Spleen (tissue), 11 donors: ENCODE measurements around the gene SLC1A5. TPM values are rescaled to one million over a fixed set of nuclear protein-coding genes. Genes with fewer than 3 reads are reported as not detected.
"Not testable (repeated sequence)": the region's sequence is repeated elsewhere in the genome, so short reads cannot be mapped to it uniquely, and the experiment has no call there.

Experiments used
- DNase-seq: peaks from one replicate; pipeline ENCODE4 v3.0.0-alpha.2; 2020
- H3K27ac ChIP-seq, 8 donors: fragments of 200-600 bp; sonication (generic) in 7 of 8; 1 replicate in 4 of 8; 2 replicates in 4 of 8; pipeline versions ENCODE4 v1.5.0 to v1.8.0; 2016 to 2021; ENCODE audit warnings: inconsistent platforms in 4 of 8, mild to moderate bottlenecking in 4 of 8, moderate library complexity in 1 of 8
- H3K27me3 ChIP-seq, 7 donors: fragments of 200-600 bp; sonication (generic) in 6 of 7; replicated peaks in 1 of 7; 1 replicate in 4 of 7; 2 replicates in 3 of 7; pipeline versions ENCODE4 v1.5.0 to v1.8.0; 2016 to 2021; ENCODE audit warnings: inconsistent platforms in 3 of 7, mild to moderate bottlenecking in 1 of 7
- H3K36me3 ChIP-seq, 6 donors: fragments of 200-600 bp; sonication (generic) in 5 of 6; 1 replicate in 4 of 6; 2 replicates in 2 of 6; pipeline versions ENCODE4 v1.5.0 to v1.8.0; 2016 to 2021; ENCODE audit warnings: inconsistent platforms in 2 of 6
- H3K4me1 ChIP-seq, 6 donors: fragments of 200-600 bp; sonication (generic) in 5 of 6; 1 replicate in 3 of 6; 2 replicates in 3 of 6; pipeline versions ENCODE4 v1.5.0 to v1.8.0; 2016 to 2021; ENCODE audit warnings: inconsistent platforms in 3 of 6
- H3K4me3 ChIP-seq, 8 donors: fragments of 200-600 bp; sonication (generic) in 7 of 8; 1 replicate in 4 of 8; 2 replicates in 4 of 8; pipeline versions ENCODE4 v1.5.0 to v1.8.0; 2016 to 2021; ENCODE audit warnings: inconsistent platforms in 4 of 8, mild to moderate bottlenecking in 4 of 8, moderate library complexity in 2 of 8
- H3K9me3 ChIP-seq, 8 donors: fragments of 200-600 bp; sonication (generic) in 7 of 8; 1 replicate in 4 of 8; 2 replicates in 4 of 8; pipeline versions ENCODE4 v1.5.0 to v1.8.0; 2016 to 2021; ENCODE audit warnings: inconsistent platforms in 4 of 8
- POLR2A ChIP-seq, 3 donors: fragments of 450-650 bp; IDR thresholded peaks; one replicate each; pipeline ENCODE4 v1.5.1; 2017; ENCODE audit warnings: antibody characterized with exemption in 3 of 3, mild to moderate bottlenecking in 1 of 3
- POLR2AphosphoS5 ChIP-seq, 3 donors: sonication (generic); formaldehyde crosslinking; IDR thresholded peaks; one replicate each; pipeline ENCODE4 v1.5.1; 2017; ENCODE audit warnings: antibody characterized with exemption in 3 of 3
- WGBS, 5 donors: extraction: QIAGEN DNeasy Blood & Tissue Kit in 3 of 5; methylation state at CpG; one replicate each; pipeline versions ENCODE4 v1.1.5 to v1.1.7; 2013 to 2018; 5-methylcytosine and 5-hydroxymethylcytosine counted together
- intact Hi-C: fragments of 100-400 bp; cut with DNase I; formaldehyde crosslinking; loops from one replicate; pipeline ENCODE4 v1.15.0; 2023; ENCODE audit warnings: low total_unique reads
- polyA plus RNA-seq, 3 donors: library from polyadenylated mRNA; stranded (reverse); fragments of 200-250 nt; gene quantifications; one replicate each; pipeline ENCODE4 v1.2.1, GENCODE V29; 2013
- total RNA-seq, 7 donors: library from RNA; depleted of rRNA in 3 of 7; stranded (reverse); fragments of >200 nt in 3 of 7; fragmentation: NEBNext Ultra II Directional in 4 of 7; extraction: Animal tissue kit (Norgen Biotek cat#: 25700) in 4 of 7; gene quantifications; one replicate each; pipeline versions ENCODE4 v1.1.0 to v1.2.1, GENCODE V29; 2016 to 2021
- TF ChIP-seq, protein P1 (sequence below), 11 experiments: fragments of 200-600 bp in 7 of 11; fragments of 450-650 bp in 4 of 11; sonication (generic) in 4 of 11; IDR thresholded peaks in 8 of 11; conservative IDR thresholded peaks in 3 of 11; 1 replicate in 7 of 11; 2 replicates in 4 of 11; pipeline versions ENCODE4 v1.4.0 to v1.8.0; 2016 to 2021; ENCODE audit warnings: antibody characterized with exemption in 11 of 11, inconsistent platforms in 4 of 11, mild to moderate bottlenecking in 1 of 11
- donor health status: healthy with polysubstance abuse.
- donor health status: DM: no; HTN: no; CAD: no; lungs with moderate emphysema.
- donor health status: DM: no; HTN: no; CAD: no.
- donor health status: Bipolar disorder and iron deficiency.
- donor health status: healthy.
- donor health status: DM: no; HTN: no; CAD: no.
- donor health status: DM: yes; HTN: yes; CAD: no.

The SLC1A5 gene
- total and polyA plus RNA-seq, 10 donors: 13.2 to 62.8 (median 48.0) TPM

- TF ChIP-seq, protein P1, sequence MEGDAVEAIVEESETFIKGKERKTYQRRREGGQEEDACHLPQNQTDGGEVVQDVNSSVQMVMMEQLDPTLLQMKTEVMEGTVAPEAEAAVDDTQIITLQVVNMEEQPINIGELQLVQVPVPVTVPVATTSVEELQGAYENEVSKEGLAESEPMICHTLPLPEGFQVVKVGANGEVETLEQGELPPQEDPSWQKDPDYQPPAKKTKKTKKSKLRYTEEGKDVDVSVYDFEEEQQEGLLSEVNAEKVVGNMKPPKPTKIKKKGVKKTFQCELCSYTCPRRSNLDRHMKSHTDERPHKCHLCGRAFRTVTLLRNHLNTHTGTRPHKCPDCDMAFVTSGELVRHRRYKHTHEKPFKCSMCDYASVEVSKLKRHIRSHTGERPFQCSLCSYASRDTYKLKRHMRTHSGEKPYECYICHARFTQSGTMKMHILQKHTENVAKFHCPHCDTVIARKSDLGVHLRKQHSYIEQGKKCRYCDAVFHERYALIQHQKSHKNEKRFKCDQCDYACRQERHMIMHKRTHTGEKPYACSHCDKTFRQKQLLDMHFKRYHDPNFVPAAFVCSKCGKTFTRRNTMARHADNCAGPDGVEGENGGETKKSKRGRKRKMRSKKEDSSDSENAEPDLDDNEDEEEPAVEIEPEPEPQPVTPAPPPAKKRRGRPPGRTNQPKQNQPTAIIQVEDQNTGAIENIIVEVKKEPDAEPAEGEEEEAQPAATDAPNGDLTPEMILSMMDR (IDR thresholded peaks at IDR 0.05 in 8 of 11, conservative IDR thresholded peaks at IDR 0.05 in 3 of 11): peak; percentile 49 to 83 (median 69)
- TF ChIP-seq POLR2AphosphoS5 (IDR thresholded peaks at IDR 0.05): peak in 1 of 3 donors; percentile 18
- TF ChIP-seq POLR2A (IDR thresholded peaks at IDR 0.05): no peak
- DNase-seq: peak; percentile 84
- no peaks in the 10 kb centered on the region for H3K36me3 ChIP-seq
- H3K4me1 ChIP-seq: peaks cover 0 to 14% (median 0%) of the 10 kb centered on the region in 6 donors
- no peak overlapping the region for H3K4me3 ChIP-seq
- WGBS, 5 donors: 48 to 67% (median 54%) methylated on average over 18 of the region's 18 CpGs
- H3K9me3 ChIP-seq: no peaks in the 10 kb centered on the region
- intact Hi-C loops: no loop called here
- H3K27me3 ChIP-seq: no peaks in the 10 kb centered on the region
- H3K27ac ChIP-seq: no peak overlapping the region
These were observed 21.7 kb downstream of the SLC1A5 start for GRCh38 chr19:46766569-46767317.

GRCh38 chr19:46764817-46765291, 23.5 kb downstream of the SLC1A5 start:
- intact Hi-C loops: no loop called here
- no peaks in the 10 kb centered on the region for H3K36me3 ChIP-seq
- H3K4me3 ChIP-seq: no peak overlapping the region
- WGBS, 5 donors: 68 to 77% (median 73%) methylated on average over 11 of the region's 11 CpGs
- H3K4me1 ChIP-seq: peaks cover 0 to 14% (median 0%) of the 10 kb centered on the region in 6 donors
- no peaks in the 10 kb centered on the region for H3K27me3 ChIP-seq
- no peak for DNase-seq
- H3K9me3 ChIP-seq: no peaks in the 10 kb centered on the region
- H3K27ac ChIP-seq: peak overlapping the region in 2 of 8 donors; percentile 37 to 44
- TF ChIP-seq POLR2A (IDR thresholded peaks at IDR 0.05): no peak
- peak in 1 of 3 donors; percentile 20 for TF ChIP-seq POLR2AphosphoS5 (IDR thresholded peaks at IDR 0.05)

- Histone ChIP-seq H3K4me1 (peaks cover 3 to 21% (median 4%) of the 10 kb centered on the region in 6 donors), H3K36me3 (peaks cover 0 to 13% (median 0%) of the 10 kb centered on the region in 6 donors), H3K27ac (no peak overlapping the region), H3K4me3 (no peak overlapping the region), H3K9me3 (no peaks in the 10 kb centered on the region), H3K27me3 (no peaks in the 10 kb centered on the region)
- WGBS, 5 donors: 78 to 95% (median 86%) methylated on average over 6 of the region's 6 CpGs
- intact Hi-C loops: no loop called here
- DNase-seq: no peak
- no peak for TF ChIP-seq POLR2A (IDR thresholded peaks at IDR 0.05)
- TF ChIP-seq, protein P1 (IDR thresholded peaks at IDR 0.05 in 8 of 11, conservative IDR thresholded peaks at IDR 0.05 in 3 of 11): no peak
- no peak for TF ChIP-seq POLR2AphosphoS5 (IDR thresholded peaks at IDR 0.05)
These were observed 26.0 kb downstream of the SLC1A5 start for GRCh38 chr19:46762245-46762890.

DNA sequence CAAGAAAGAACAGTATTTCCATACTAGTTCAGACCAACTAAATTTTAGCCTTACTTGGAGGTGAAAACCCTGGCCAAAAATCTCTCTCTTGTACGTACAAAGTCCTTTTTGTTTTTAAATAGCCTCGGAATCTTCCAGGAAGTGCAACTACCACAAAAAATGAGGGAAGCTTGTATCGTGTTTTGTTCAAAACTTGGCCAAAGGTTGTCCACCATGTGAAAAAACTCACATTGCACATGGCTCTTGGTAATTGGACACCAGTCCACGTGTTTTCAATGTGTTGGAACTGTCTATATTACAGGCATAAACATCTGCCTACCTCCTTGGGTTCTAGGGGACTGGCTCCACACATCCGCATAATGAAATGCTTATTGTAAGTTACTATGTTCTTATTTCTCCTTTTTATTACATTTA, 27.0 kb downstream of the SLC1A5 start:
- Histone ChIP-seq H3K4me3 (no peak overlapping the region), H3K36me3 (peaks cover 0 to 20% (median 3%) of the 10 kb centered on the region in 6 donors), H3K27me3 (no peaks in the 10 kb centered on the region), H3K4me1 (peaks cover 11 to 24% (median 13%) of the 10 kb centered on the region in 6 donors), H3K9me3 (no peaks in the 10 kb centered on the region), H3K27ac (no peak overlapping the region)
- DNase-seq: no peak
- intact Hi-C loops: no loop called here
- WGBS, 5 donors: 66 to 87% (median 78%) methylated on average over 5 of the region's 5 CpGs
- TF ChIP-seq, protein P1 (IDR thresholded peaks at IDR 0.05 in 8 of 11, conservative IDR thresholded peaks at IDR 0.05 in 3 of 11): no peak
- TF ChIP-seq POLR2AphosphoS5 (IDR thresholded peaks at IDR 0.05) (no peak), POLR2A (IDR thresholded peaks at IDR 0.05) (no peak)

- DNase-seq, intact Hi-C loops, H3K4me3 ChIP-seq, H3K27me3 ChIP-seq, H3K27ac ChIP-seq, H3K9me3 ChIP-seq: not testable (repeated sequence)
- 76 to 87% (median 82%) methylated on average over 4 of the region's 4 CpGs for WGBS, 5 donors
- Histone ChIP-seq H3K36me3 (peaks cover 0 to 25% (median 6%) of the 10 kb centered on the region in 6 donors), H3K4me1 (peaks cover 11 to 29% (median 16%) of the 10 kb centered on the region in 6 donors)
These were observed 27.5 kb downstream of the SLC1A5 start for GRCh38 chr19:46760897-46761296.
